GM12872 (cell line): ENCODE measurements around the gene NMUR2.

Source experiments
- TF ChIP-seq, protein P1 (sequence below): IDR thresholded peaks from 3 replicates; pipeline ENCODE4 v1.5.1; 2011; ENCODE audit warnings: low read depth, mild to moderate bottlenecking, low read length, moderate library complexity; ENCODE audit not compliant: insufficient read depth

The NMUR2 gene

DNA sequence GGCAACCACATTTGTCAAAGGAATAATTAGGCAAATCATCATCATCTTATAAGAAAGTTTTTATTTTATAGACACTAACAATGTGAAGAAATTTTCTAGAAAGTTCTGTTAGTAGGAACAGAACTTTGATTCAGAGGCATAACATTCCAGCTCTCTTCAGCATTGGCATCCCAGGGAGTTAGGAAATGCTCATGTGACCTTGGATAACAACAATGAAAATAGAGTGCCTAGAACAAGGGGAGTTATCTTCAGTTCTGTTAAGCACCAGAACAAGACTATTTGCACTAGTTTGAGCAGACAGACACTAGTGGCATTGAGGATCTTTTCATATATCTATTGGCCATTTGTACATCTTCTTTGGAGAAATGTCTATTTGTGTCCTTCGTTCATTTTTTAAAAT lies 7.0 kb upstream of the NMUR2 start:
- TF ChIP-seq, protein P1, sequence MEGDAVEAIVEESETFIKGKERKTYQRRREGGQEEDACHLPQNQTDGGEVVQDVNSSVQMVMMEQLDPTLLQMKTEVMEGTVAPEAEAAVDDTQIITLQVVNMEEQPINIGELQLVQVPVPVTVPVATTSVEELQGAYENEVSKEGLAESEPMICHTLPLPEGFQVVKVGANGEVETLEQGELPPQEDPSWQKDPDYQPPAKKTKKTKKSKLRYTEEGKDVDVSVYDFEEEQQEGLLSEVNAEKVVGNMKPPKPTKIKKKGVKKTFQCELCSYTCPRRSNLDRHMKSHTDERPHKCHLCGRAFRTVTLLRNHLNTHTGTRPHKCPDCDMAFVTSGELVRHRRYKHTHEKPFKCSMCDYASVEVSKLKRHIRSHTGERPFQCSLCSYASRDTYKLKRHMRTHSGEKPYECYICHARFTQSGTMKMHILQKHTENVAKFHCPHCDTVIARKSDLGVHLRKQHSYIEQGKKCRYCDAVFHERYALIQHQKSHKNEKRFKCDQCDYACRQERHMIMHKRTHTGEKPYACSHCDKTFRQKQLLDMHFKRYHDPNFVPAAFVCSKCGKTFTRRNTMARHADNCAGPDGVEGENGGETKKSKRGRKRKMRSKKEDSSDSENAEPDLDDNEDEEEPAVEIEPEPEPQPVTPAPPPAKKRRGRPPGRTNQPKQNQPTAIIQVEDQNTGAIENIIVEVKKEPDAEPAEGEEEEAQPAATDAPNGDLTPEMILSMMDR = no peak

DNA sequence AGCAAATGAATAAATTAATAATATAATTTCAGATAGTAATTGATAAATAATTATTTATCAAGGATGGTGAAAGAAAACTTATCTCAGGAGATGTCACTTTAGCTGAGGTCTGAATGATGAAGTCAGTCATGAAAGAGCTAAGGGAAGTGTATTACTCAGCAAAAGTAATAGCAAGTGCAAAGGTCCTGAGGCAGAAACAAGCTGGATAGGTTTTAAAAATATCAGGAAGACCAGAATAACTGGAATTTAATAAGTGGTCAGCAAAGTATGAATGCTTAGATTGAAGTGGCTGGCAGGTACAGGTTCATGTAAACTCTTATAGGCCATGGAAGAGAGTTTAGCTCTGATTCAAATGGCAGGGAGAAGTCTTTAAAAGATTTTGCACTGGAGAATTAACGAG lies 1.0 kb upstream of the NMUR2 start:
- TF ChIP-seq, protein P1 = no peak

DNA sequence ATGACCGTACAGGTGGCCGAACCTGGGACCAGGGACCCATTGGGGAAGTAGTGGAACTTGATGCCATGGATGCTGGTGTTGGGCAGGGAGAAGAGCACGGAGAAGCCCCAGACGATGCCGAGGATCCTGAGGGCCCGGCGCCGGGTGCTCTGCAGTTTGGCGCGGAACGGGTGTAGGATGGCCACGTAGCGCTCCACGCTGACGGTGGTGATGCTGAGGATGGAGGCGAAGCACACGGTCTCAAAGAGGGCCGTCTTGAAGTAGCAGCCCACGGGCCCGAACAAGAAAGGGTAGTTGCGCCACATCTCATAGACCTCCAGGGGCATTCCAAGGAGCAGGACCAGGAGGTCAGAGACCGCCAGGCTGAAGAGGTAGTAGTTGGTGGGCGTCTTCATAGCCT lies 585 bp downstream of the NMUR2 start:
- TF ChIP-seq, protein P1 = no peak

DNA sequence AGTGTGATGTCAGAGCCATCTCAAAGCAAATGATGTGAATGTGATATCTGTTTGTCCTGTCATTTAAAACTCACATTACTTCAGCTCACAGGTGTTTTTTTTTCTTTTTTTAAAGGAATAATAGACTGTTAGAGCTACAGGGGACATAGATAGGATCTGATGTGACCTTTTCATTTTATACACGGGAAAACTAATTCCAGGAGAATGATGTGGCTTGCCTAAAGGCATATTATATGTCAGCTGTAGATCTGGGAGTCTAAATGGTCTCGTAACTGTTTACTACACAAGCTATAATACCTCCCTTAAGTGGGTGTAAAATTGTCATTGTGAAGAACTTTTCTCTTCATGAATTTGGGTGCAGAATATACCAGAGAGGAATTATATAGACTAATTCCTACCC lies 2.0 kb downstream of the NMUR2 start:
- TF ChIP-seq, protein P1 = no peak

DNA sequence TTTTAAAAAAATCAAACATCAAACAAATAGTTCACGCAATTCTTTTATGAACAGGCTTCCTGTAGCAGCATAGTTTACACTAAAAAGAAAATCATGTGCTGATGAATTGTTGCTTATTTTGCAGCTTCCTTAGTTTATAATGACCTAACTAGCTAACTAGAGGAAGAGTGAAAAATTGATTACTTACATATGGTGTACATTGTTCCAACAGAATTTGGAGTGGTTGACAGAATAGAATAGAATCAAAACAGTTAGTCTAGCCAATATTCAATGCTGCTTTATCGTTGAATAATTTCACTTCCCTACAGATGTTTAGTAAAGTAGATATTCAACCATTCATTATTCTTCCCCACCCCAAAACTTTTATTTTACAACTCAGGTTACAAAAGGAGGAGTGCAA lies 4.2 kb downstream of the NMUR2 start:
- TF ChIP-seq, protein P1 = no peak

DNA sequence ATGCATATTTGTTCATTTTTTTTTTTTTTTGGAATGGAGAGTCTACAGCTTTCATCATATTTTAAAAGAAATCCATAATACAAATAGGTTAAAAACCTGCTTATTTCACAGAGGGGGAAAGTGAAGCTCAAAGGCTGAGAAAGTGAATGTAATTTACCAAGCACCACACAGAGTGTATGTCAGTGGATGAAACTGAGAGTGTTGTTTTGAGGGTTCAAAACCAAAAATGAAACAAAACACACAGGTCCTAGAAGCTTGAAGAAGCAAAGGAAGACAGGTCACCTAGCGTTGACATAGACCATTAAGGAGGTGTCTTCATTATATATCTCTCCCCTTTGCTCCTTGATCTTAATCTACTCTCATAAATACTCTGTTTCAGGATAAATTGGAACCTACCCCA lies 7.5 kb downstream of the NMUR2 start:
- TF ChIP-seq, protein P1 = no peak

DNA sequence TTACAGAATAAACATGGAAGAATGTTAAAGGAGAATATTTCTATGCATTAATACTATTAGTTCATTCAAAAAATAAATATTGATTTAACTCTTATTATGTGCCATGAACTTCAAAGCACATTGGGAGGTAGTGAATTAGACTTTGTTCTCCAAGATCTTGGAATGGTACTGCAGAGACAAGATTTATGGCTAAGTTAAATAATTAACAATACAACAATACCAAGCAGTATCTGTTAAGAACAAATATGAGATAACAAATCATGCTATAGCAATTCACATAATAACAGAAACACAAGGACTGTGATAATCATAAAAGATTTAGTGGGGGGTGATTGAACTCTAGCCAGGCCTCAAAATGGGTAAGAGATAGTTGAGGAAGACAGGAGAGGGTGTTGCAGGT lies 11.6 kb downstream of the NMUR2 start:
- TF ChIP-seq, protein P1 = no peak
